Activated CD4-positive, alpha-beta T cell treated with anti-CD3 and anti-CD28 coated beads, Interleukin-2, Interleukin-4, amounts not matched to agents 100 ng/mL and 50 ng/mL, durations not matched to agents 16 hours and 8 hours (primary cell): Measurements from ENCODE around the gene NEK10.
A peak's percentile ranks its signal among the peaks of the same experiment; 100 is the strongest.

Experiments
- DNase-seq: peaks from one replicate; pipeline ENCODE4 v3.0.0-alpha.2; 2020; ENCODE audit warnings: low spot score

Gene NEK10

DNA sequence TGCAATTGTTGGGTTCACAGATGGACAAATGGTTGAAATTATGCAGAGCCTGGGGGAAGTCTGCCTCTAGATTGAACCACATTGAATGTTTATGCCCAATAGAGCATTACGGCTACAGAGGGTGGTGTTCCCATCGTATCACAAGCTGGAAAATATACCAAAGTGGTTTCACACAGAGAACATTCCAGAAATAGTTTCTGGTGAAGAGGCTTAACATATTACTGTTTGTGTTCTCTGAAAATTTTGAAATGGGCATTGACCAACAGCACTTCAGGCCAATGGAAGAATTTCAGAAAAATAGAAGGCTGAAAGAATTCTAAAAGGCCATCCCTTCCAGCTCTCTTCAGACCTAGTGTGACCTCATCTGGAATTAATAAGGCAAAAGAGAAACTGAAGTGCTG, 203.9 kb downstream of the NEK10 start:
- DNase-seq, result no peak

DNA sequence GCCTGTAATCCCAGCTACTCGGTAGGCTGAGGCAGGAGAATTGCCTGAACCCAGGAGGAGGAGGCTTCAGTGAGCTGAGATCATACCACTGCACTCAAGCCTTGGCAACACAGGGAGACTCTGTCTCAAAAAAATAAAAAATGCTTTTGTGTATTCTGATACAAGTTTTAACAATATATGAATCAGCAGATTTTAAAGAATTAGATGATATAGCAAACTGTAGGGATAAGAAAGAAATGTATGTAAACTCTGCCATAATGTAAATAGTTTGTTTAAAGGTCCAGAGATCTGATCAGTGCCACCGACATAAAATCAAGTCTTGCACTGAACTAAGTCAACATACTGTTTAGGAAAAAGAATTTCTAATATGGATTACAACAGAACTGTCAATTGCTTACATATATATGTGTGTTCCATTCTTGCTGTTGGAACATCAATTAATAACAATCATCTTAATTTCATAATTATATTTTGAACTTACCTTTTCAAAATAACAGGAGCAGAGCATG, 208.3 kb downstream of the NEK10 start:
- DNase-seq, result no peak

GRCh38 chr3:27160146-27160545, 209.0 kb downstream of the NEK10 start:
- no peak for DNase-seq

DNA sequence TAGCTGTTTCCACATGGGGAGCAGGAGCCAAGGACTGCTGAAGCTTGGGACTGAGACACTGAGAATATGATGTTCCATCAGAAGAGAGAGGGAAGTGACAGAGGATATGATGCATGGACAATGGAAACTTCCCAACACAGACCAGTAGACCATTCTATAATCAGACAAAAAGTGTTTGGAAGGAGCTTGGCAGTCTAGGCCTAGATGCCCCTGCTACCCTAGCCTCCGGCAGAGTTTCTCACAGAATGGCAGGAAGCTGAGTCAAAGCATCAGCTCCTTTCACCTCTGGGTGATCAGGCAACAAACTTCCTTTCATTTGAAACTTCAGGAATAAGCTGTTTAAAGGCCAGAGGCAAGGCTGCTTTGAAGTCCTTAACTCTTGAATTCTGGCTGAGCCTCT, 222.0 kb downstream of the NEK10 start:
- DNase-seq, result no peak

DNA sequence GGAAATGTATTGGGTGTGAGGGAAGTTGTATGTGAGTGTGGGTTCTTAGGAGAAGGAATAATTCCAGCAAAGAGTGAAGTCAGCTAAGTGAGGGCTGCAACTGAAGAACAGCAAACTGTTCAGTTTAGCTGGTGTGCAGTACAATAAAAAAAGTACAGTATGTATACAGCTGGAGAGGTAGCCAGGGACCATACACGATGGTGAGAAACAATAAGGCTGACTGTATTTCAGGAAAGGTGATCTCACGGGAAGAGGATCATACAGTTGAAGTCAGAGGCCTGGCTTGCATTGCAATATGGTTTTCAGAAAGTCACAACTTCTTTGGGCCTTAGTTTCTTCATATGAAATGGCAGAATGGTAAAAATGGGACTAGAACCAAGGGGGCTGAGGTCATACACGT, 222.4 kb downstream of the NEK10 start:
- DNase-seq, result no peak

DNA sequence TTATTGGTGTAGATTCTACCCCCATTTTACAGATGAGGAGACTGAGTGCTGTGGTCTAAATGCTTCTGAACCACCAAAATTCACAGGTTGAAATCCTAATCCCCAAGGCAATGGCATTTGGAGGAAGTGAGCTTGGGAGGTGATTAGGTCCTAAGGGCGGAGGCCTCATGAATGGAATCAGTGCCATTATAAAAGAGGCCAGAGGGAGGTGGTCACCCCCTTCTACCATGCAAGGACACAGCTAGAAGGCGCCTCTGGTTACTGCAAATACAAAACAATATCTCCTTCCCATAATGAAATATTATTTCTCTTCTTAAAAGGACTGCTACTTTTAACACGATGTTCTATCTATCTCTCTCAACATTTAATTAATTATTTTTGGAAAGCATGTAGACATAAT, 223.5 kb downstream of the NEK10 start:
- no peak for DNase-seq

DNA sequence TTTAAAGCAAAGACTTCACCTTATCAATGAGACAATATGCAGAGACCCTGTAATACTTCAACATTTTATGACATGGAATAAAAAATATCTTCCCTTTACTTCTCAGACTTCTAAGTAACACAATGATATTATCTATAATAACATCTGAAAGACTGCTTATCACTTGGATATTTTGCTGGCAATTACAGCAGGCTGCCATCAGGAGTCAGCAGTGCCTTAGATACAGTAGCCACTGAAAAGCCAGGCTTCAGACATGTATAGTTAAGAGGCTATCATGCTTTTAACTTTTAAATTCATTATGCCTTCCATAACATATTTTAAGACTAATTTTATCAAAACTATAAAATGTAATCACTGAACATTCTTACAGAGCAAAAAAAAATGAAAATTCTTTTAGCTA, 227.5 kb downstream of the NEK10 start:
- DNase-seq, result no peak

DNA sequence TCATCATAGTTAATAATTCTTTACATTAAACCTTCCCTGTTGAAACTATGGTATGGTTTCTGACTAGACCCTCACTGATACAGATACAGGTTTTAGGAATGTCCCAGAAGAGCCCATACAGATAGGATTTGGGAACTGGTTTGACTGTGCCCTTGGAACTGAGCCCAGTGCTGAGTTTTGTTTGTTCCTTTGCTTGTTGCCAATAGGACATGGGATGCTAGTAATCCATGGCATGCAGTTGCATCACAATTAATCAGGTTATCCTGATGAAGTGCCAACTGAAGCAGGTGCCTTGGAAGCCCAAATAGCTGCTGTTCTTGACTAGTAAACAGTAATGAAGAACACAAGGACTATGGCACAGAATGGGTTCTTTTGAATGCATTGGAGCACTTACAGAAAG, 230.6 kb downstream of the NEK10 start:
- DNase-seq, result no peak

- no peak for DNase-seq
Measured at GRCh38 chr3:27138005-27138404, 231.2 kb downstream of the NEK10 start.

- peak; percentile 65 for DNase-seq
Measured at GRCh38 chr3:27134171-27134796, 234.9 kb downstream of the NEK10 start.

DNA sequence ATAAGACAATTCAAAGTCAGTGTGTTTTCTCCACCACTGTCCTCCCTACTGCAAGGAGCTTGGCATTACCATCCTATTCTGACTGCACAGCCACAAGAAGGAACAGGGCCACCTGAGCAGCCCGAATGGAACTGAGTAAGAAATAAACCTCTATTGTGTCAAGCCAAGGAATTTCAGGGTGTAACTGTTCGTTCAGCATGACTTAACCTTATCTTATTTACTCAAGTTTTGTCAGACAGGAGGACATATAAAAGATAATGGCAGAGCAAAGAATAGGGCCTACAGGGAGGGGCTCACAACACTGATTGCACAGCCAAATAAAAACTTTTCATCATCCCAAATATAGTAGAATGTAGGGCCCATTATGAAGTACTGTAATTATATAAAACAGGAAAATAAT, 236.1 kb downstream of the NEK10 start:
- no peak for DNase-seq

DNA sequence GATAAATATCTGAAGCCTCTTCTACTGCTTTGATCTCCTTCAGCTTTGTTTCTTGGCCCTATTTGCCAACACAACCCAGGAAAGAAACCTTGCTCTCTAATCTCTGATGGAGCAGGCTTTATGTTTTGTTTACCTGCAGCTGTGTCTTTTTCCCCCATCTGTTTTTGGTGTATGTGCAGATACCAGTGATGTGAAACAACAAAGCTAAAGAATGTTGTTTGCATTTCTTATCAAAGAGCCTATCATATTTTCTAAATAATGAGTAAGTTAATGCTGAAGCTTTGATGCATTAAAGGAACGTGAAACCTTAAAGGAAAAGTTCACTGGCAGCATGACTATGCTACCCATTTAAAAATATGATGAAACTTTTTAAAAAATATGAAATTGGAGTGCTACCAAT, 238.4 kb downstream of the NEK10 start:
- no peak for DNase-seq

GRCh38 chr3:27127879-27128278, 241.3 kb downstream of the NEK10 start:
- no peak for DNase-seq

DNA sequence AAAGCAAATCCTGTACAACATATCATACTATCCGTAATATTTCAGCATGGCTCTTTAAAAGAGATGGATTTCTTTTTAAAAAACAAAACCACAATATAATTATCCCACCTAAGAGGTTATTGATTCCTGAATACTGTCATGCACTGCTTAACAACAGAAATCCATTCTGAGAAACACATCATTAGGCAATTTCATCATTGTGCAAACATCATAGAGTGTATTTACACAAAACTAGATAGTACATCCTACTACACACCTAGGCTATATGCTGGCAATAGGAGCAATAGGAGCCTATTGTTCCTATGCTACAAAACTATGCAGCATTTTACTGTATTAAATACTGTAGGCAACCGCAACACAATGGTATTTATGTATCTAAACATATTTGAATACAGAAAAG, 242.0 kb downstream of the NEK10 start:
- DNase-seq, result no peak

DNA sequence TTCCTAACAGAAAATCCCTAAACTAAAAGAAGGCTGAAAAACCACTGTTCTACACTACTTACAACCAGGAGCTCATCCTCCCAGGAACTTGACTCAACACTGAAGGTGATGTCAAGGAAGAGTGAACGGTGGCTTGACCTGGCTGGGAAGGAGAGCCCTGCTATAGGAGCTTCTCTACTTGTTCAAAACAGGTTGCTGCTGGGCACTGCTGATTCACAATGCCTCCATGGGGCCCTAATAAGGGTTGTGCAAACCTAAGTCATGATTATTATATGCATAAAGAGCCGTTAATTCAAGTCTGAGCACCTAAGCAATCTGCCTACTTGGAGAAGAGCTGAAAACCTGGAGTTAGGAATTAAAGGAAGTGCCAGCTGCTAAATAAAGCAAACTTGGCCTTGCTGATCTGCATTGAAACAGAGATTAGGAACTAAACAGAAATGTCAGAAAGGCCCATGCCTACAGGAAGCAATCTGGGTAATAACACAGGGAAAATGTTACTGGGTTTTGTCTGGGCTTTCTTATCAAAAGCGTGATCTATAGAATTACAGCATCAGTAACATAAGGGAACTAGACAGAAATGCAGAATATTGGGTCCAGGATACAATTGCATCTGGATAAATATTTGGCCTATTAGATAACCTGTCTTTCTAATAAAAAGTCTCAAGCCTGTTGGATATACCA, 243.2 kb downstream of the NEK10 start:
- no peak for DNase-seq

GRCh38 chr3:27119639-27120038, 249.5 kb downstream of the NEK10 start:
- DNase-seq, result no peak

- DNase-seq, result no peak
Measured at GRCh38 chr3:27115352-27115751, 253.8 kb downstream of the NEK10 start.

DNA sequence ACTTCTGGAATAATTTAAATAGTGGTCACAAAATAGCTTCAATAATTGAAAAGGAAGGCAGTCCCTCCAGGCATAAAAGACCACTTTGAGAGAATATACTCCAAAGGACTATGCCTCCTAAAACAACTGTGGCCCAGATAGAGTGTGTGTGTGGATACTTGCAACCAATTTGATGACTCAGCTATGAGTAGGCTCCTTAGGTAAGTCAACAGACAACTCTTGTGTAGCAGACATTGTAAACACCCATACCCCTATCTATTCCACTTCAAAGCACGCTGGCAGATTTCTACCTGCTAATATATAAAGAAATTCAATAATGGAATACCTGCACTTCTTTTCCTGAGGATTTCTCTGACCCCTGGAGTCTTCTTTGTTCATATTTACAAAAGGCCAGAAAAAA, 254.5 kb downstream of the NEK10 start:
- DNase-seq, result no peak

DNA sequence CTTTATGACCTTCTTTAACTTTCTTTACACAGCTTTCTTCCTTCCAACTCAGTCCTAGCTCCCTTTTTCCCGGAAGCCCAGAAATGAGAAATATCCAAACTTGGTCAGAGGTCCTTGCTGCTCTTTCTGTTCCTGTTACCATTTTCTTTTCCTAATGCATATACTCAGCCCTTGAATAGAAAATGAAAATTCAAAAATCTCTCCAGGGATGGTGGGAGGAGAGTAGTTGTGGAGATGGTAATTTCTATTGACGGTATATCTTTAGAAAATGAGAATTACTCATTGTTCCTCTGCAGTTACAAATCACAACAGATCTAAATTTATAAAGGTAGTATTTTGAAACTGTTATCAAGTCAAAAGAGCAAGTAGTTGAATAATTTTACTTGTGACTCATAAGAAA, 255.1 kb downstream of the NEK10 start:
- no peak for DNase-seq

DNA sequence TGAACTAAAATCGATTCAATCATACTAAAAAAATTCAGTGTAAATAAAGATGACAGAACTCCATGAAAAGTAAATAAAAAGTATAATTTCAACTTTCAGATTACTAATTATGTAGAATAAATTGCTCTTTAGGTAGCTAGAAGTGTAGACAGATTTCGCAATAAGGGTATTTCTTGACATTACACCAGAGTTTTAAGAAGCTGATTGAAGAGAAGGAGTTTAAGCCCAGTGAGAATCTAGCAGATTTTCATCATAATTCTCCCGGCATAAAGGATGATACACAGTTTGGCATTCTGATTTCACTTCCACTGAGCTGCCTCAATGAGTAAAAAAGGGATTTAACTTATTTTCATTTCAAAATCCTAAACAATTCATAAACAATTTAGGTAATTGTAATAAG, 259.2 kb downstream of the NEK10 start:
- no peak for DNase-seq

- DNase-seq, result no peak
Measured at GRCh38 chr3:27108322-27108721, 260.9 kb downstream of the NEK10 start.

DNA sequence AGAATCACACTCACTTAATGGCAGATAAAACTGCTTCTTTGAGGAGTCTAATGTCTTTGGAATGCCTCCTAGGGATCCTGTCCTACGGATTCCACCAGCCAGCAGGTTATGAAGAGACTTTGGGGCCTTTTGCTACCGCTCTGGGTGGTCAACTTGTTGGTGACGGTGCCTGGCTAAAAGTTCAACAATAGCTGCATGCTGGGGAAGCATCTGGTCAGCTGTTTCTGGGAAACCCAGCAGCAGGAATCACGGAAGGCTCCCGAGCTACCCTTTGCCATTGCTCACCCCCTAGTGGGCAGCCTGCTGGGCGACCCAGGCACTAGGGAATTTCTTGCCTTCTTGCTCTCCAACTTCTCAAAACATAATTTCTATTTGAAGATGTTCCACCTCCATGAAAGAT, 263.3 kb downstream of the NEK10 start:
- no peak for DNase-seq

DNA sequence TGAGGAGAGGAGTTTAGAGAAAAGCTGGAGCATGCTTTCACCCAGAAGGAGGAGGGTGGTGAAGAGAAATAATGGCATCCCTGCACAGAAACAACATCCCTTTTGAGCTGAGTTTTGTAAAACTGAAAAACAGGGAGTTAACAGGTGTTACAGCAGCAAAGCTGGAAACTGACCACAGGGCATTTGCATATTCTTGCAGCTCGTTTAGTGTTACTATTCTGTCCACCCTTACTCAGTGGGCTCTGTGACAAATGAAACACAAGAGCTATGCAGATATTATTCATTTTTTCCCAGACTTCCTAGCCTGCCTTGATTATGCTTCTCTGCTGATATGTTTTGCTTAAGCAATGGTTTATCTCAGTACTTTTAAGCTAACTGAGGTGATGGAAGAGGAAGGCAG, 272.0 kb downstream of the NEK10 start:
- no peak for DNase-seq
